Bronchial epithelial cell (primary cell): ENCODE measurements around the gene UNC80. TPM values are rescaled to one million over a fixed set of nuclear protein-coding genes. Genes with fewer than 3 reads are reported as not detected.

Experiments
- DNase-seq: peaks from one replicate; pipeline ENCODE4 v3.0.0-alpha.2; 2010; ENCODE audit warnings: low read depth
- FAIRE-seq: peaks from 2 replicates; lab custom pipeline; 2011; peaks lifted over from hg19 to GRCh38; lab: Jason Lieb, UNC
- H3K27me3 ChIP-seq: 2 replicates; pipeline ENCODE4 v1.5.1; 2011; ENCODE audit warnings: low read length; ENCODE audit not compliant: control insufficient read depth, insufficient read depth
- H3K36me3 ChIP-seq: 2 replicates; pipeline ENCODE4 v1.5.1; 2011; ENCODE audit warnings: low read length; ENCODE audit not compliant: control insufficient read depth, insufficient read depth
- H3K4me3 ChIP-seq: 2 replicates; pipeline ENCODE4 v1.5.1; 2011; ENCODE audit warnings: mild to moderate bottlenecking, low read depth, low read length, control low read depth
- total RNA-seq: library from RNA; depleted of rRNA; stranded (reverse); fragments of >200 nt; gene quantifications from 2 replicates; pipeline ENCODE4 v1.2.1, GENCODE V29; 2014
- TF ChIP-seq, protein P1 (sequence below): IDR thresholded peaks from 2 replicates; pipeline ENCODE4 v1.5.1; 2011; ENCODE audit warnings: mild to moderate bottlenecking, moderate library complexity, low read length, control low read depth, inconsistent platforms; ENCODE audit not compliant: insufficient read depth, severe bottlenecking

The UNC80 gene
- total RNA-seq, 1 donor from 2014 or later, result under 0.01 TPM

DNA sequence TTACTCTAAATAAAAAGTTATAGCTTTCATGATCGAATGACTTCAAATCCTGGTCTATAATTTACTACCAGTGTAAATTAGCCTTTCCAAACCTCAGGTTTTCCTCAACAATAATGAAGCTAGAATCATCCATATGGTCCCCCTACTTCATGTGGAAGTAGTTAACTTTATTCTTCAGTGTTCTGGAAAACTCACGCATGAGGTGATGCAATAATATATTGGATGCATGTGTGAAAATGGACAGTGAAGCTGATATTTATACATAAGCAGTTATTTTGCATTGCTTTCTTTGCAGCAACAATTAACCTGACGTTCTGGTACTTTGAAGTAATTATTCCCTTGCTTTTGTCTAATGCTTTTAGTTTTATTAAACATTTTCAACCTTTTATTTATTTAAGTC lies 18.6 kb upstream of the UNC80 start:
- H3K4me3 ChIP-seq, result no peak overlapping the region
- TF ChIP-seq, protein P1, sequence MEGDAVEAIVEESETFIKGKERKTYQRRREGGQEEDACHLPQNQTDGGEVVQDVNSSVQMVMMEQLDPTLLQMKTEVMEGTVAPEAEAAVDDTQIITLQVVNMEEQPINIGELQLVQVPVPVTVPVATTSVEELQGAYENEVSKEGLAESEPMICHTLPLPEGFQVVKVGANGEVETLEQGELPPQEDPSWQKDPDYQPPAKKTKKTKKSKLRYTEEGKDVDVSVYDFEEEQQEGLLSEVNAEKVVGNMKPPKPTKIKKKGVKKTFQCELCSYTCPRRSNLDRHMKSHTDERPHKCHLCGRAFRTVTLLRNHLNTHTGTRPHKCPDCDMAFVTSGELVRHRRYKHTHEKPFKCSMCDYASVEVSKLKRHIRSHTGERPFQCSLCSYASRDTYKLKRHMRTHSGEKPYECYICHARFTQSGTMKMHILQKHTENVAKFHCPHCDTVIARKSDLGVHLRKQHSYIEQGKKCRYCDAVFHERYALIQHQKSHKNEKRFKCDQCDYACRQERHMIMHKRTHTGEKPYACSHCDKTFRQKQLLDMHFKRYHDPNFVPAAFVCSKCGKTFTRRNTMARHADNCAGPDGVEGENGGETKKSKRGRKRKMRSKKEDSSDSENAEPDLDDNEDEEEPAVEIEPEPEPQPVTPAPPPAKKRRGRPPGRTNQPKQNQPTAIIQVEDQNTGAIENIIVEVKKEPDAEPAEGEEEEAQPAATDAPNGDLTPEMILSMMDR, result no peak
- H3K27me3 ChIP-seq, result no peaks in the 10 kb centered on the region
- DNase-seq (no peak), FAIRE-seq (no peak)
- no peaks in the 10 kb centered on the region for H3K36me3 ChIP-seq

DNA sequence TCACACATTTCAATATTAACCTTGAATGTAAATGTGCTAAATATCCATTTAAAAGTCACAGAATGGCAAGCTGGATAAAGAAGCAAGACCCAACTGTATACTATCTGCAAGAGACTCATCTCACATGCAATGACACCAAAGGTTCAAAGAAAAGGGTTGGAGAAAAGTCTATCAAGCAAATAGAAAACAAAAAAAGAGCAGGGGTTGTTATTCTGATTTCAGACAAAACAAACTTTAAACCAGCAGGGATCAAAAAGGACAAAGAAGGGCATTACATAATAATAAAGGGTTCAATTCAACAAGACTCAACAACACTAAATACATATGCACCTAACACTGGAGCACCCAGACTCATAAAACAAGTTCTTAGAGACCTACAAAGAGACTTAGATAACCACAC lies 14.5 kb upstream of the UNC80 start:
- no peak for DNase-seq
- FAIRE-seq, result no peak
- Histone ChIP-seq H3K4me3 (no peak overlapping the region), H3K27me3 (no peaks in the 10 kb centered on the region), H3K36me3 (no peaks in the 10 kb centered on the region)
- TF ChIP-seq, protein P1, result no peak

DNA sequence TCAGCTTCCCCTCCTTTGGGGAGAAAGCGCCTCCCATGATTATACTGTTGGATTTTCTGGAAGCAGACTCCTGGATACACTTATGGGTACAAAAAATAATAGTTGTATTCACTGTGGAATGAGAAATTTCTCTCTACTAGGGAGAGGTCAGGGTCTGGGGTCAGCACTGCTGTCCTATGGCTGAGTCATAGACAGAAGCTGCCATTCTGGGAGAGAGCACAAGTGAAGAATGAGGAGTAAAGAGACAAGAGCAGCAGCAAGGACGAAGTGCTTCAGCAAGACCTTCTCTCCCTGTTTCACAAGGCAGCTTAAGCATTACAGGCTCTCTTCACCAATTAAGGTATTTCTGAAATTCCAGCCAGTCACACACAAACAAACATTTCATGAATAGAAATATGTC lies 10.1 kb upstream of the UNC80 start:
- no peak for FAIRE-seq
- Histone ChIP-seq H3K4me3 (no peak overlapping the region), H3K27me3 (no peaks in the 10 kb centered on the region), H3K36me3 (no peaks in the 10 kb centered on the region)
- DNase-seq, result no peak
- TF ChIP-seq, protein P1, result no peak

DNA sequence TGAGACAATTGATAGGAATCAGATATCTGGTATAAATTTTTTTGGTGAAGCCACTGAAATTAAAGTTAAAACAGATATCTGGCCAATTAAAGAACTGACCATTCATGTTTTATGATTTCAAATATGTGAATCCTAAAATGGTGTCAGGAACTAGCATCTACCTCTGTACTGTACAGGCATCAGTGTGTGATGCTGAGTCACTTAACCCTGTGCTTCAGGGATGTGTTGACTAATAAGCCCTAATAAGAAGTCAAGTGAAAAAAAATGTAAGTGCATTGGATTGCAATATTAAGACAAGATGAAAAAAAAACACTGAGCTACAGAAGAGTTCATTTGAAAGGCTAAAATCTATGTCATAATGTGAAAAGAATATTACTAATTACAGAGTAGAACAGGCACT lies 9.1 kb upstream of the UNC80 start:
- FAIRE-seq (no peak), DNase-seq (peak; percentile 67)
- TF ChIP-seq, protein P1, result no peak
- H3K27me3 ChIP-seq, result no peaks in the 10 kb centered on the region
- H3K4me3 ChIP-seq, result no peak overlapping the region
- no peaks in the 10 kb centered on the region for H3K36me3 ChIP-seq

DNA sequence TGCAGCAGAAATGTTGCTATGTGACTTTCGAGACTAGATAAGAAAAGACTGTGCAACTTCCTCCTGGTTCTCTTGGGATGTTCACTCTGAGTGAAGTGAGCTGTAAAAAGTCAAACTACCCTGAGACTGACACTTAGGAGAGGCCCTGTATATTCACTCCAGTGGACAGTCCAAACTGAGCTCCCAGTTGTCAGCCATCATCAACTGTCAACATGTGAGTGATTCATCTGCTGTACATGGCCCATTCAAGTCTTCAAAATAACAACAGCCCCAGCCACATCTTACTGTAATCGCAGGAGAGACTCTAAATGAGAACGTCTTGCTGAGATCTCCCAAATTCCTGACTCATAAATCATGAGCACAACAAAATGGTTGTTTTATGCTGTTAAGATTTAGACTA lies 8.5 kb upstream of the UNC80 start:
- no peak overlapping the region for H3K4me3 ChIP-seq
- no peaks in the 10 kb centered on the region for H3K36me3 ChIP-seq
- DNase-seq (no peak), FAIRE-seq (no peak)
- H3K27me3 ChIP-seq, result no peaks in the 10 kb centered on the region
- TF ChIP-seq, protein P1, result no peak

DNA sequence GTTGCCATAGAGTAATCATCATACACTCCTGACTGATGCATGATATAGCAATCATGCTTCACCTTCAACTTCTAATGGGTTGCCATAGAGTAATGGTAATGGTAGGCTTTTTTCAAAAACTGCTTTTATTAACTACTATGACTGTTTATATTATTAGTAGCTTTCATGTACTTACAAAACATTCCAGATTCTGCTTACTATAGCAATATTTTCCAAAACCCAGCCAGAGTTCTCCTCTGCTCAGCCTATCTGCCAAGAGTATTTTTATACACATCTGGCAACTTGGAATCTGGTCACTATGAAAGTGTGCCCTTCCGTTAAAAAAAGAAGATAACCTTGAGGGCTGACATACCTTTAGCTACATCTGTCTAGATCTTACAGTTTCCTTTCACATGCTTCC lies 5.0 kb upstream of the UNC80 start:
- Histone ChIP-seq H3K36me3 (no peaks in the 10 kb centered on the region), H3K4me3 (no peak overlapping the region), H3K27me3 (no peaks in the 10 kb centered on the region)
- TF ChIP-seq, protein P1, result no peak
- FAIRE-seq, result no peak
- no peak for DNase-seq
